HUES6 (cell line): ENCODE results near the gene USH1G.
"Not testable (repeated sequence)": the region's sequence is repeated elsewhere in the genome, so short reads cannot be mapped to it uniquely, and the experiment has no call there.

ENCODE experiments used
- H3K27ac ChIP-seq: 2 replicates; pipeline ENCODE4 v1.7.0; 2013; ENCODE audit warnings: low read depth, mild to moderate bottlenecking, low read length, inconsistent platforms
- H3K27me3 ChIP-seq: 2 replicates; pipeline ENCODE4 v1.6.1; 2013; ENCODE audit warnings: low read length; ENCODE audit not compliant: control insufficient read depth, insufficient read depth
- H3K36me3 ChIP-seq: 2 replicates; pipeline ENCODE4 v1.6.1; 2013; ENCODE audit warnings: low read length; ENCODE audit not compliant: control insufficient read depth, insufficient read depth
- H3K4me1 ChIP-seq: 2 replicates; pipeline ENCODE4 v1.6.1; 2013; ENCODE audit warnings: low read length; ENCODE audit not compliant: control insufficient read depth, insufficient read depth
- H3K4me3 ChIP-seq: 2 replicates; pipeline ENCODE4 v1.5.1; 2013; ENCODE audit warnings: low read depth, low read length
- H3K9ac ChIP-seq: one replicate; pipeline ENCODE4 v1.6.1; 2013; ENCODE audit warnings: mild to moderate bottlenecking, low read length
- H3K9me3 ChIP-seq: 2 replicates; pipeline ENCODE4 v1.6.1; 2013; ENCODE audit warnings: low read depth, low read length; ENCODE audit not compliant: control insufficient read depth, insufficient read depth

Gene USH1G

DNA sequence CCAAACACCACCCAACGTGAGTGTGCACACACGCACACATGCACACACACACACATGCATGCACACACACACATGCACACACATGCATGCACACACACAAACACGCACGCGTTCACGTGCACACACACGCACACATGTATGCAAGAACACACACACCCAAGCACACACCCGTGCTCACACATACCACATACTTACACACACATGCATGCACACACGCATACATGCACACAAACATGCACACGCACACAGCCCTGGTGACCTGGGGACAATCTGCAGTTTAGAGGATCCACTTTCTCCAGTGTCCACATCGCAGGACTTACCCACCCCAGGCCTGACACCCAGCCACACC is 6.2 kb downstream of the USH1G start:
- Histone ChIP-seq H3K27ac (no peak overlapping the region), H3K36me3 (no peaks in the 10 kb centered on the region)

DNA sequence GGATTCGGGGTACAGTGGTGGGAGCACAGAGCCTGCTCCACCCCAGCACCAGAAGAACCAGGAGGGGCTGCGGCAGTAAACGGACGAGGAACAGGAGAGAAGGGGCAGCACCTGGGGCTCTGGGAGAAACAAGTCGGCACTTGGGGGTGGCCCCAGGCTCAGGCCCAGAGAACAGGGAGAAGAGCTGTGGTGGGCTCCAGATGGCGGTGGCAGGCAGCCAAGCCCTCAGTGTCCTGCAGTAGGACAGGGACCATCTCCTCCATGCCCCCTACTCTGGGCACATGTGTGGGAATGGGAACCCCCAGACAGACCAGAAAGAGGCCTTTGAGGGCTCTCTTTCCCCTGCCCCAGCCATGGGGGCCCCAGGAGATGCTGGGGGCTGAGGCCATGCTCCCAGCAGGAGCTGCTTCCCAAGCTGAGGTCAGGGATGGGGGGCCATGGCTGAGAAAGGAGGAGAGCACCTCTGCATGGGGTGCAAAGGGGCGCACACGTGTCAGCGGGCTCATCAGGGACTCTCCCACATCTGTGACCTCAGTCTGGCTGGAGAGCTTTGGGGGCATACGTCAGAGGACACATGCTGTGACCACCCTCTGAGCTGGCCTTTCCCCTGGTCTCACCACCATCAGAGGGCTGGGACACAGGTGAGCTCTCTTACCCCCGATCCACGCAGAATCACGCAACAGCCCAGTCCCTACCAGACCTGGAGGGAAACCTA is 6.8 kb downstream of the USH1G start:
- H3K9me3 ChIP-seq = no peaks in the 10 kb centered on the region
- H3K4me3 ChIP-seq = no peak overlapping the region
- no peak overlapping the region for H3K27ac ChIP-seq
- H3K4me1 ChIP-seq = peaks cover 12% of the 10 kb centered on the region; the same call in 1 of the 2 replicates
- peaks cover 14% of the 10 kb centered on the region for H3K27me3 ChIP-seq
- H3K36me3 ChIP-seq = no peaks in the 10 kb centered on the region
- H3K9ac ChIP-seq = no peak overlapping the region

More for the DNA sequence above, 6.2 kb downstream of the USH1G start:
- Histone ChIP-seq H3K27me3 (peaks cover 20% of the 10 kb centered on the region), H3K9ac (no peak overlapping the region), H3K4me3 (no peak overlapping the region), H3K4me1 (peaks cover 15% of the 10 kb centered on the region; the same call in 1 of the 2 replicates), H3K9me3 (no peaks in the 10 kb centered on the region)

DNA sequence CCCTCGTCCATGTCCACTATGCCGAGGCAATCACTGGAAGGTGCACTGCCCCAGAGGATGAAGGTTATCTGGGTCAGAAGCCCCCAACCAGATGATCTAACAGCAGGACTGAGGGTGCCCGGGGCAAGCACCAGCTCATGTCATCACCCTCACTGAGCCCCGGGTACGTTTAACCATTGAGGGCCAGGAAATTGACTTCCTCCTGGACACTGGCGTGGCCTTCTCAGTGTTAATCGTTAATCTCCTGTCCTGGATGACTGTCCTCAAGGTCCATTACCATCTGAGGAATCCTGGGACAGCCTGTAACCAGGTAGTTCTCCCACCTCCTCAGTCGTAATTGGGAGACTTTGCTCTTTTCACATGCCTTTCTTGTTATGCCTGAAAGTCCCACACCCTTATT is 11.6 kb downstream of the USH1G start:
- not testable (repeated sequence) for H3K27ac ChIP-seq, H3K9me3 ChIP-seq, H3K4me3 ChIP-seq, H3K4me1 ChIP-seq, H3K9ac ChIP-seq, H3K27me3 ChIP-seq, H3K36me3 ChIP-seq

DNA sequence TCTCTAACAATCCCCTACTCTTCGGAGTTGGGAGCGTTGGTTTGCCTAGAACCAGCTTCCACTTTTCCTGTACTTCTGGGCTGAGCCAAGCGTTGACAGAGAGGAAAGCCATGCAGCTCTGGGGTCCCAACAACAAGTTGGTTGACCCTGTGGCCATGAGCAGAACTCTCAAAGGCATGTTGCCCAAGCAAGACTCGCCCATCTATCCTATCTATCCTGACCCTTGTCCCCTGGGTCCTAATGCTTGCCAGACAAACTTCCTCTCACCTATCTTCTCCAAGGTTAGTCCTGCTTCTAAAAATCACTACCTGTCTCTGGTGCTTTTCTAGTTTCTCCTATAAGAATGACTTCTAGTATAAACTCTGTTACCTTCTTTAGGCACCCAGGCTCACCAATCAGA is 14.0 kb downstream of the USH1G start:
- not testable (repeated sequence) for H3K36me3 ChIP-seq, H3K4me1 ChIP-seq, H3K4me3 ChIP-seq, H3K9me3 ChIP-seq, H3K27ac ChIP-seq, H3K27me3 ChIP-seq, H3K9ac ChIP-seq

DNA sequence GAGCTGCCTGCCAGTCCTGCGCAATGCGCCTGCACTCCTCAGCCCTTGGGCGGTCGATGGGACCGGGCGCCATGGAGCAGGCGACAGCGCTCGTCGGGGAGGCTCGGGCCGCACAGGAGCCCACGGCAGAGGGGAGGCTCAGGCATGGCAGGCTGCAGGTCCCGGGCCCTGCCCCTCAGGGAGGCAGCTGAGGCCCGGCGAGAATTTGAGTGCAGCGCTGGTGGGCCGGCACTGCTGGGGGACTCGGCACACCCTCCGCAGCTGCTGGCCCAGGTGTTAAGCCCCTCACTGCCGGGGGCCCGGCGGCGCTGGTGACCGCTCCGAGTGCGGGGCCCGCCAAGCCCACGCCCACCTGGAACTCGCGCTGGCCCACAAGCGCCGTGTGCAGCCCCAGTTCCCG is 16.0 kb downstream of the USH1G start:
- H3K27me3 ChIP-seq = peaks cover 5% of the 10 kb centered on the region; the same call in 1 of the 2 replicates
- H3K4me3 ChIP-seq = no peak overlapping the region
- H3K27ac ChIP-seq = no peak overlapping the region
- H3K9me3 ChIP-seq = no peaks in the 10 kb centered on the region
- peaks cover 9% of the 10 kb centered on the region; the same call in 1 of the 2 replicates for H3K4me1 ChIP-seq
- no peaks in the 10 kb centered on the region for H3K36me3 ChIP-seq
- H3K9ac ChIP-seq = no peak overlapping the region

DNA sequence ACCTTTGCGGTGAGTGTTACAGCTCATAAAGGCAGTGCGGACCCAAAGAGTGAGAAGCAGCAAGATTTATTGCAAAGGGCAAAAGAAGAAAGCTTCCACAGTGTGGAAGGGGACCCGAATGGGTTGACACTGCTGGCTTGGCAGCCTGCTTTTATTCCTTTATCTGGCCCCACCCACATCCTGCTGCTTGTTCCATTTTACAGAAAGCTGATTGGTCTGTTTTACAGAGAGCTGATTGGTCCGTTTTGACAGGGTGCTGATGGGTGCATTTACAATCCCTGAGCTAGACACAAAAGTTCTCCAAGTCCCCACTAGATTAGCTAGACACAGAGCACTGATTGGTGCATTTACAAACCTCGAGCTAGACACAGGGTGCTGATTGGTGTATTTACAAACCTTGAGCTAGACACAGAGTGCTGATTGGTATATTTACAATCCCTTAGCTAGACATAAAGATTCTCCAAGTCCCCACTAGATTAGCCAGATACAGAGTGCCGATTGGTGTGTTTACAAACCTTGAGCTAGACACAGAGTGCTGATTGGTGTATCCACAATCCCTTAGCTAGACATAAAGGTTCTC is 16.8 kb downstream of the USH1G start:
- not testable (repeated sequence) for H3K4me1 ChIP-seq, H3K36me3 ChIP-seq, H3K27me3 ChIP-seq, H3K9ac ChIP-seq, H3K27ac ChIP-seq, H3K9me3 ChIP-seq, H3K4me3 ChIP-seq

DNA sequence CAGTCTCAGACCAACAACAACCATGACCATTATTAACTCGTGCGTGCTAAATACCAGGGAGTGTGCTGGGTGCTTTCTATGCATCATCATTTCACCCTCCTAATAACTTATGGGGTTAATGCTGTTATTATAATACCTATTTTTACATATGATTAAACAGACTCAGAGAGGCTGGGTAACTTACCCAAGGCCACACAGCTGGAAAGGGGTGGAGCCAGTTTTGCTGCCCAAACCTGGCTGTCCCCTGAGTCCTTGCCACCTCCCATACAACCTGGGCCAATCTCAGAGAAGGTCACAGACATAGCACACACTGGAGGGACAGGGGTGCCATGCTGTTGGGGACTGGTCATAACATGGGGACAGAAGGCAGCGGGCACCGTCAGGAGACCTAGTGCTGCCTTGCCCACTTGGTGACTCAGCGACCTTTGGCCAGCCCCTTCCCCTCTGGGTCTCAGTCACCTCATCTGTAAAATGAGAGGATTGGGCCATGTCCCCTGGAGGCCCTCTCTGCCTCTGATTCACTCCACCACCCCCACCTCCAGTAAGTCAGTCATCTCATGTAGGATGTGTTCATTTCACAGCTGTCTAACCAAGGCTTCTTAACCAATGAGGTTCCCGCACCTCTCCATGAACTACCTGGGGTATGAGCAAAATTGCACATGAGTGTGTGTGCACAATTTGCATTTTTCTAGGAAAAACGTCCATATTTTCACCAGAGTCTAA is 18.2 kb downstream of the USH1G start:
- Histone ChIP-seq H3K4me1 (peaks cover 9% of the 10 kb centered on the region; the same call in 1 of the 2 replicates), H3K4me3 (no peak overlapping the region), H3K27me3 (peaks cover 10% of the 10 kb centered on the region; the same call in 1 of the 2 replicates), H3K9ac (no peak overlapping the region), H3K9me3 (no peaks in the 10 kb centered on the region), H3K36me3 (no peaks in the 10 kb centered on the region), H3K27ac (no peak overlapping the region)

DNA sequence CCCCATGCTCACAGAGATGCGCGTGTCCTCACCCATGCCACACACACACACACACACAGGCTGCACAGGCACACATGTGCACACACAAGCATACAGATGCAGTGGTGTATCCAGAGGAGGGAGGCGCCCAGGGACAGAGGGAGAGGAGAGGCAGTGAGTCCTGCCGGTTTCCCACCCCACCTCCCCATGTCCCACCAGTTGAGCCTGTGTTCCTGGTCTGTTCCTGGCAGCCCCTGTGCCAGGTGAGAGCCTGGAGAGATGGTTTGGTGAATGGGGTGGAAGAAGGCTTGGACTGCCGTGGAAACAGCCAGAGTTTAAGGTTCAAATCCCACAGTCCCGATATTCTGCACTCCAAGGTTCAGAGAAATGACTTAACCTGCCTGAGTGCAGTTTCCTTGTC is 19.4 kb downstream of the USH1G start:
- no peaks in the 10 kb centered on the region for H3K9me3 ChIP-seq
- no peak overlapping the region for H3K27ac ChIP-seq
- peaks cover 11% of the 10 kb centered on the region; the same call in 1 of the 2 replicates for H3K27me3 ChIP-seq
- no peaks in the 10 kb centered on the region for H3K36me3 ChIP-seq
- H3K4me3 ChIP-seq = no peak overlapping the region
- no peak overlapping the region for H3K9ac ChIP-seq
- H3K4me1 ChIP-seq = peaks cover 5% of the 10 kb centered on the region; the same call in 1 of the 2 replicates

DNA sequence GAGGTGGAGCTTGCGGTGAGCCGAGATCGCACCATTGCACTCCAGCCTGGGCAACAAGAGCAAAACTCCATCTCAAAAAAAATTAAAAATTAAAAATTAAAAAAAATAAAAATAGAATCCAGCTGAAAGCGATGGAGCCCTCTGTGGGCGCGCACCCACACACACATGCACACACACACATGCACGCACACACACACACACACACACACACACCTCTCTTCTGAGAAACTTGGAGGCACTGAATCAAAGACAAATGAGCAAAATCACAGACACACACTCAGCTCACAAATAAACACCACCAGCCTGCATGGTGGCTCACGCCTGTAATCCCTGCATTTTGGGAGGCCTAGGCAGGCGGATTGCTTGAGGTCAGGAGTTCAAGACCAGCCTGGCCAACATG is 20.0 kb downstream of the USH1G start:
- Histone ChIP-seq H3K36me3 (no peaks in the 10 kb centered on the region), H3K27me3 (peaks cover 11% of the 10 kb centered on the region; the same call in 1 of the 2 replicates), H3K4me1 (peaks cover 3% of the 10 kb centered on the region; the same call in 1 of the 2 replicates), H3K9me3 (no peaks in the 10 kb centered on the region), H3K4me3 (no peak overlapping the region), H3K27ac (no peak overlapping the region), H3K9ac (no peak overlapping the region)

DNA sequence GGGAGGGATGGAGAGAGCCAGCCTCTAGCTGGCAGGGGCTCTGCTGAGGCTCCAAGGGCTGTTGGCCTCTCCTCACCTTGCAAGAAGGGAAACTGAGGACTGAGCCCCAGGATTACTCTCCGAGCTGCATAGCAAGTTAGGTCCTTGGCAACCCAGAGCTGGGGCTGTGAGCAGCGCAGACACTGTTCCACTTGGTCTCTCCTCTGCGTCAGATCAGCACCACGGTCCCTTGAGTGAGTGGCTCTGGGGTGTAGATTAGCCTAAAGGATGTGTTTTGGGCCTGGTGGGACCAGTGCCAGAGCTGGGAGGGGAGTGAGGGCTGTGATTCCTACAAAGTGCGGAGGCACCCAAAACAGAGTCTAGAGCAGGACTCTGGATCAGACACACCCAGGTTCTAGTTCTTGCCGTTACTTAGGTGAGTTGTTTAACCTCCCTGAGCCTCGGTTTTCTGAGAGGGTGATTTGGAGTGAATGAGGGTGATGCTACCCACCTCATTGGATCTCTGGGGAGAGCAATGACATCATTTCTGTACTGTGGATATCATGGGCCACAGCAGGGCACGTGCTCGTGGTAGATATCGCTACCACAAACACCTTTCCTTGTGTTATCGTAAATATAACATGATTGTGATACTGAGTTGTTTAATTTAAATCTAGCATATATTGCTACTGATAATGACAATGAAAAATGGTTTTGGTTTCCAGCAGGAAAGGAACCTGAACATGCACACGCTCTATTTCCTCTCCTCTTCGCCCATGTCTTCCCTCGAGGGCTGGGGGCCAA is 21.5 kb downstream of the USH1G start:
- no peak overlapping the region for H3K27ac ChIP-seq
- H3K4me1 ChIP-seq = peaks cover 3% of the 10 kb centered on the region; the same call in 1 of the 2 replicates
- no peaks in the 10 kb centered on the region for H3K36me3 ChIP-seq
- H3K9ac ChIP-seq = no peak overlapping the region
- no peaks in the 10 kb centered on the region for H3K9me3 ChIP-seq
- no peak overlapping the region for H3K4me3 ChIP-seq
- H3K27me3 ChIP-seq = peaks cover 17% of the 10 kb centered on the region
